PC-9 (cell line): ENCODE results near the gene TLDC2. TPM values are rescaled to one million over a fixed set of nuclear protein-coding genes. Genes with fewer than 3 reads are reported as not detected.

Experiments used
- BruUV-seq: library from RNA; stranded (reverse); fragments of 400-500 nt; replicated peaks from 2 replicates; lab custom pipeline; 2021; lab: Mats Ljungman, UMichigan
- CTCF ChIA-PET: fragments of 300-600 bp; sonication (Branson Sonifier 250); formaldehyde crosslinking; loops from one replicate; lab custom pipeline; 2022; ENCODE audit warnings: antibody characterized with exemption; lab: Charles Lee
- POLR2A ChIA-PET: fragments of 300-600 bp; sonication (Branson Sonifier 250); formaldehyde crosslinking; loops from one replicate; lab custom pipeline; 2022; ENCODE audit warnings: antibody characterized with exemption; ENCODE audit not compliant: unreplicated experiment; lab: Charles Lee
- DNase-seq, 2 experiments: peaks; one replicate each; pipeline versions ENCODE4 v3.0.0 to v3.0.0-alpha.2; 2015 to 2022; ENCODE audit warnings: mixed read lengths in 1 of 2
- H2AFZ ChIP-seq: fragments of 200-600 bp; sonication (generic); 2 replicates; pipeline ENCODE4 v1.8.1; 2017; ENCODE audit warnings: antibody characterized with exemption
- H3F3A ChIP-seq: fragments of 200-600 bp; sonication (generic); 2 replicates; pipeline ENCODE4 v1.8.1; 2017; ENCODE audit warnings: antibody characterized with exemption, mild to moderate bottlenecking, low read depth; ENCODE audit not compliant: insufficient read depth
- H3K27ac ChIP-seq: fragments of 200-600 bp; sonication (generic); 2 replicates; pipeline ENCODE4 v1.6.1; 2016; ENCODE audit warnings: mixed run types
- H3K27me3 ChIP-seq: fragments of 200-600 bp; sonication (generic); 2 replicates; pipeline ENCODE4 v1.6.1; 2016; ENCODE audit warnings: low read depth, mixed run types; ENCODE audit not compliant: insufficient read depth
- H3K36me3 ChIP-seq: fragments of 200-600 bp; sonication (generic); 2 replicates; pipeline ENCODE4 v1.6.1; 2016; ENCODE audit warnings: low read depth, mixed run types
- H3K4me1 ChIP-seq: fragments of 200-600 bp; sonication (generic); replicated peaks from 2 replicates; pipeline ENCODE4 v1.6.1; 2016; ENCODE audit warnings: mixed run types; ENCODE audit not compliant: insufficient read depth
- H3K4me2 ChIP-seq: fragments of 200-600 bp; sonication (generic); 2 replicates; pipeline ENCODE4 v1.6.1; 2017; ENCODE audit warnings: mixed run types
- H3K4me3 ChIP-seq: fragments of 200-600 bp; sonication (generic); 2 replicates; pipeline ENCODE4 v1.6.1; 2016; ENCODE audit warnings: mixed run types
- H3K79me2 ChIP-seq: fragments of 200-600 bp; sonication (generic); 2 replicates; pipeline ENCODE4 v1.6.1; 2017; ENCODE audit warnings: low read depth, mixed run types
- H3K9me2 ChIP-seq: fragments of 200-600 bp; sonication (generic); 2 replicates; pipeline ENCODE4 v1.8.1; 2017; ENCODE audit warnings: mild to moderate bottlenecking; ENCODE audit not compliant: insufficient read depth
- H3K9me3 ChIP-seq: fragments of 200-600 bp; sonication (generic); 2 replicates; pipeline ENCODE4 v1.8.1; 2016; ENCODE audit warnings: low read depth; ENCODE audit not compliant: insufficient read depth
- H4K20me1 ChIP-seq: fragments of 200-600 bp; sonication (generic); 2 replicates; pipeline ENCODE4 v1.8.1; 2017; ENCODE audit not compliant: insufficient read depth
- EZH2 ChIP-seq: fragments of 200-600 bp; sonication (generic); IDR thresholded peaks from 2 replicates; pipeline ENCODE4 v1.8.0; 2017; ENCODE audit warnings: antibody characterized with exemption, low read depth
- intact Hi-C: fragments of 100-400 bp; cut with micrococcal nuclease; formaldehyde crosslinking; loops from one replicate; pipeline ENCODE4 v1.10.0; 2022; ENCODE audit not compliant: unreplicated experiment
- total RNA-seq: library from RNA; stranded (reverse); gene quantifications from 2 replicates; pipeline ENCODE4 v1.2.3, GENCODE V29; 2021
- TF ChIP-seq, protein P1 (sequence below): fragments of 200-600 bp; sonication (generic); conservative IDR thresholded peaks from 2 replicates; pipeline ENCODE4 v1.6.1; 2017; ENCODE audit warnings: mixed run types, antibody characterized with exemption, mild to moderate bottlenecking, moderate library complexity

TLDC2 gene
- total RNA-seq, 1 experiment from 2014 or later = not detected

DNA sequence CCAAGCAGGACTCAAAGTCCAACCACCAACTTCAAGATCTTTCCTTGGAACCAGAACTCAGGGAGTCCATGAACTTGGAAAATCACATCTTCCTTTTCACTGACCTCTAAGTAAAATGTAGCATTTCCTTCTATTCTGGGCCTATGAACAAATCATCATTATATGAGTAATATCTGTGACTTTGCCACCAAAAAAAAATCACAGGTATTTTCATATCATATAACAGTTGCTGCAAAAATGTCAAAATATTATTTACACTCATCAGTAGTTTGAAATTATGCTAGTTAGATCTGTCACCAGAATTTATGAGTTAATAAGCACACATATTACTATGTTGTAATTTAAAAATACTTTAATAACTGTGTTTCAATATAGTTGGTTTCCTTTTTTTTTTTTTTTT is 27.3 kb upstream of the TLDC2 start:
- Histone ChIP-seq H3K4me1 (peaks cover 12% of the 10 kb centered on the region), H3K36me3 (no peaks in the 10 kb centered on the region), H4K20me1 (no peaks in the 10 kb centered on the region), H3F3A (peaks cover 11% of the 10 kb centered on the region), H3K79me2 (no peaks in the 10 kb centered on the region), H3K4me2 (no peak overlapping the region), H3K4me3 (no peak overlapping the region), H3K27me3 (no peaks in the 10 kb centered on the region), H3K9me3 (no peaks in the 10 kb centered on the region), H2AFZ (no peak overlapping the region), H3K9me2 (no peaks in the 10 kb centered on the region), H3K27ac (no peak overlapping the region)
- BruUV-seq = no TSS peak
- DNase-seq = no peak
- ChIA-PET POLR2A (no interaction called here), CTCF (no interaction called here)
- TF ChIP-seq, protein P1, sequence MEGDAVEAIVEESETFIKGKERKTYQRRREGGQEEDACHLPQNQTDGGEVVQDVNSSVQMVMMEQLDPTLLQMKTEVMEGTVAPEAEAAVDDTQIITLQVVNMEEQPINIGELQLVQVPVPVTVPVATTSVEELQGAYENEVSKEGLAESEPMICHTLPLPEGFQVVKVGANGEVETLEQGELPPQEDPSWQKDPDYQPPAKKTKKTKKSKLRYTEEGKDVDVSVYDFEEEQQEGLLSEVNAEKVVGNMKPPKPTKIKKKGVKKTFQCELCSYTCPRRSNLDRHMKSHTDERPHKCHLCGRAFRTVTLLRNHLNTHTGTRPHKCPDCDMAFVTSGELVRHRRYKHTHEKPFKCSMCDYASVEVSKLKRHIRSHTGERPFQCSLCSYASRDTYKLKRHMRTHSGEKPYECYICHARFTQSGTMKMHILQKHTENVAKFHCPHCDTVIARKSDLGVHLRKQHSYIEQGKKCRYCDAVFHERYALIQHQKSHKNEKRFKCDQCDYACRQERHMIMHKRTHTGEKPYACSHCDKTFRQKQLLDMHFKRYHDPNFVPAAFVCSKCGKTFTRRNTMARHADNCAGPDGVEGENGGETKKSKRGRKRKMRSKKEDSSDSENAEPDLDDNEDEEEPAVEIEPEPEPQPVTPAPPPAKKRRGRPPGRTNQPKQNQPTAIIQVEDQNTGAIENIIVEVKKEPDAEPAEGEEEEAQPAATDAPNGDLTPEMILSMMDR = no peak
- TF ChIP-seq EZH2 = no peak
- intact Hi-C loops = no loop called here

DNA sequence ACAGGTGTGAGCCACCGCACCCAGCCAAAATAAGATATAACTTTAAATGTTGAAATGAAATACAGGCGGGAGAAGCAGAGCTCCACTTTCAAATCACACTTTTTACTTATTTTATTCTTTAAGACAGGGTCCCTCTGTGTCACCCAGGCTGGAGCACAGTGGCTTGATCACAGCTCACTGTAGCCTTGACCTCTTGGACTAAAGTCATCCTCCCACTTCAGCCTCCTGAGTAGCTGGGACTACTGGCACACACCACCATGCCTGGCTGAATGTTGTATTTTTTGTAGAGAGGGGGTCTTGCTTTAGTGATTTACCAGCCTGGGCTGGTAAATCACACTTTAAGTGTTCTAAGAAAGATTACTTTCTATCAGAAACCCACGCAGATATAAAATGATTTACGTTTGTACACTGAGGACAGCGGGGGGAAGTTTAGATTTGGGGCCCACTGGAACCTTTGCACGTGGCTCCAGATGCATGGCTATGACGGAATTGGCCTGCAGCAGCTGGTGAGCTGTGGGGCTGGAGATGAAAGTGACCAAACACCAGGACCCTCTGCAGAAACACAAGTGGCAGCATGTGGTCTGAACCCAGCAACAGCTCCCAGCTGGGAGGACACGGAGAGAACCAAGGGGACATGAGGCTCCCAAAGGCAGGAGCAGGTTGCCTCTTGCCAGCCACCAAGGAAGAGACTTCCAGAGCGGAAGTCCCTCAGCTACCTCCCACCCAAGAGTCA is 26.4 kb upstream of the TLDC2 start:
- POLR2A ChIA-PET = no interaction called here
- no peak for TF ChIP-seq EZH2
- TF ChIP-seq, protein P1 = no peak
- Histone ChIP-seq H3F3A (peaks cover 11% of the 10 kb centered on the region), H3K27ac (no peak overlapping the region), H3K4me1 (peaks cover 12% of the 10 kb centered on the region), H3K27me3 (no peaks in the 10 kb centered on the region), H2AFZ (no peak overlapping the region), H3K9me3 (no peaks in the 10 kb centered on the region), H3K79me2 (no peaks in the 10 kb centered on the region), H4K20me1 (no peaks in the 10 kb centered on the region), H3K4me2 (no peak overlapping the region), H3K4me3 (no peak overlapping the region), H3K9me2 (no peaks in the 10 kb centered on the region), H3K36me3 (no peaks in the 10 kb centered on the region)
- no peak for DNase-seq
- BruUV-seq = no TSS peak
- CTCF ChIA-PET = no interaction called here
- intact Hi-C loops = no loop called here

DNA sequence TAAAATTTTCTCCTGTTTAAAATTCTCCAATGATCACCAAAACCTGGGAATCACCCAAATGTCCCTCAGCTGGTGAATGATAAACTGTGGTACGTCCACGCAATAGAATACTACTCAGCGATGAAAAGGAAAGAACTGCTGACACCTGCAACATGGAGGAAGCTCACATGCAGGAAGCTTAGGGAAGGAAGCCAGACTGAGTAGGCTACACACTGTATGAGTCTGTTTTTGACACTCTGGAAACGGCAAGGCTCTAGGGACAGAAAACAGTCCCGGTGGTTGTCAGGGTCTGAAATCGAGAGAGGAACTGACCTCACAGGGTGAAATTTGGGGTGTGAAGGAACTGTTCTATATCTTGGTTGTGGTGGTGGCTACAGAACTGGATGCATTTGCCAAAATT is 25.2 kb upstream of the TLDC2 start:
- no peak overlapping the region for H2AFZ ChIP-seq
- H3K4me2 ChIP-seq = no peak overlapping the region
- ChIA-PET POLR2A (no interaction called here), CTCF (no interaction called here)
- BruUV-seq = no TSS peak
- intact Hi-C loops = no loop called here
- H3K79me2 ChIP-seq = no peaks in the 10 kb centered on the region
- peaks cover 12% of the 10 kb centered on the region for H3K4me1 ChIP-seq
- no peak for DNase-seq
- no peaks in the 10 kb centered on the region for H3K9me3 ChIP-seq
- H4K20me1 ChIP-seq = no peaks in the 10 kb centered on the region
- no peaks in the 10 kb centered on the region for H3K27me3 ChIP-seq
- H3K36me3 ChIP-seq = no peaks in the 10 kb centered on the region
- peaks cover 11% of the 10 kb centered on the region for H3F3A ChIP-seq
- TF ChIP-seq EZH2 = no peak
- TF ChIP-seq, protein P1 = no peak
- no peak overlapping the region for H3K27ac ChIP-seq
- no peak overlapping the region for H3K4me3 ChIP-seq
- no peaks in the 10 kb centered on the region for H3K9me2 ChIP-seq
